ENCODE measurements around the gene MELTF. TPM values are rescaled to one million over a fixed set of nuclear protein-coding genes. Genes with fewer than 3 reads are reported as not detected.
A peak's percentile ranks its signal among the peaks of the same experiment; 100 is the strongest.

MELTF gene
- total and polyA plus RNA-seq, 9 of the 15 experiments (the other 6 are each of a cell fraction or from before 2014, with no cell fraction given) = 0.35 to 10.5 (median 4.5) TPM

GRCh38 chr3:196988241-196989029 lies 41.2 kb downstream of the MELTF start (continued):
- TF ChIP-seq, protein P1, sequence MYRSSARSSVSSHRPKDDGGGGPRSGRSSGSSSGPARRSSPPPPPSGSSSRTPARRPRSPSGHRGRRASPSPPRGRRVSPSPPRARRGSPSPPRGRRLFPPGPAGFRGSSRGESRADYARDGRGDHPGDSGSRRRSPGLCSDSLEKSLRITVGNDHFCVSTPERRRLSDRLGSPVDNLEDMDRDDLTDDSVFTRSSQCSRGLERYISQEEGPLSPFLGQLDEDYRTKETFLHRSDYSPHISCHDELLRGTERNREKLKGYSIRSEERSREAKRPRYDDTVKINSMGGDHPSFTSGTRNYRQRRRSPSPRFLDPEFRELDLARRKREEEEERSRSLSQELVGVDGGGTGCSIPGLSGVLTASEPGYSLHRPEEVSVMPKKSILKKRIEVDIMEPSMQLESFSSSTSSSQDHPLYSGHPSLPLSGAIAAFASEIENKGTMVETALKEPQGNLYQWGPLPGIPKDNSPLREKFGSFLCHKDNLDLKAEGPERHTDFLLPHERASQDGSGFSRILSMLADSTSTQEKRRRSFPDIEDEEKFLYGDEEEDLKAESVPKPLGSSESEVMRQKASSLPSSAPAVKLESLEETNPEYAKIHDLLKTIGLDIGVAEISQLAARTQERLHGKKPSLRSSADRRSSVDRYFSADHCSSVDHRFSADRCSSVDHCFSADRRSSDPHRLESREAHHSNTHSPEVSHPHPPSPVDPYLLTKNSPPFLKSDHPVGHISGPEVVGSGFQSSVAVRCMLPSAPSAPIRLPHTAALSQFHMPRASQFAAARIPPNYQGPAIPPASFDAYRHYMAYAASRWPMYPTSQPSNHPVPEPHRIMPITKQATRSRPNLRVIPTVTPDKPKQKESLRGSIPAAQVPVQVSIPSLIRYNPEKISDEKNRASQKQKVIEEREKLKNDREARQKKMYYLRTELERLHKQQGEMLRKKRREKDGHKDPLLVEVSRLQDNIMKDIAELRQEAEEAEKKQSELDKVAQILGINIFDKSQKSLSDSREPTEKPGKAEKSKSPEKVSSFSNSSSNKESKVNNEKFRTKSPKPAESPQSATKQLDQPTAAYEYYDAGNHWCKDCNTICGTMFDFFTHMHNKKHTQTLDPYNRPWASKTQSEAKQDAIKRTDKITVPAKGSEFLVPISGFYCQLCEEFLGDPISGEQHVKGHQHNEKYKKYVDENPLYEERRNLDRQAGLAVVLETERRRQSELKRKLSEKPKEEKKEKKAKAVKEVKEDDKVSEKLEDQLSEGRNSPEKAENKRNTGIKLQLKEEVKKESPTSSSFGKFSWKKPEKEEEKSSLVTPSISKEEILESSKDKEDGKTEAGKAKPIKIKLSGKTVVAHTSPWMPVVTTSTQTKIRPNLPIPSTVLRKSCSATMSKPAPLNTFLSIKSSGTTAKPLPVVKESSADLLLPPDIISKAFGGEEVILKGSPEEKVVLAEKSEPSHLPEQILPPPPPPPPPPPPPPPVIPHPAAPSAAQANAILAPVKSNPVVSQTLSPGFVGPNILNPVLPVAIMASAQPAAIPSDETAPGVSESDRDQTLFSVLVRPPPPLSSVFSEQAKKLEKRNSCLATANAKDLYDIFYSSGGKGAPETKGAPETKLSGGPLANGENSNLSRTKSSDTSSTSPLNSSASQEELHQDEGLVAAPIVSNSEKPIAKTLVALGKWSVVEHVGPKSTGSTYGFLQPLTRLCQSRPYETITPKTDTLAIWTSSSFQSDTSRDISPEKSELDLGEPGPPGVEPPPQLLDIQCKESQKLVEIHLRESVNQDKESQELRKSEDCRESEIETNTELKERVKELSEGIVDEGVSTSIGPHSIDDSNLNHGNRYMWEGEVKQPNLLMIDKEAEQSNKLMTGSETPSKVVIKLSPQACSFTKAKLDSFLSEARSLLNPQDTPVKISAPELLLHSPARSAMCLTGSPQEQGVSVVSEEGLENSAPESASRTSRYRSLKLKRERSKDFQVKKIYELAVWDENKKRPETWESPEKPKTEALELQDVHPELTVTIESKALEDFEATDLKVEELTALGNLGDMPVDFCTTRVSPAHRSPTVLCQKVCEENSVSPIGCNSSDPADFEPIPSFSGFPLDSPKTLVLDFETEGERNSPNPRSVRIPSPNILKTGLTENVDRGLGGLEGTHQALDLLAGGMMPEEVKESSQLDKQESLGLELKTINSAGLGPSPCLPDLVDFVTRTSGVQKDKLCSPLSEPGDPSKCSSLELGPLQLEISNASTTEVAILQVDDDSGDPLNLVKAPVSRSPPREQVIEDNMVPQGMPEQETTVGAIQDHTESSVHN (IDR thresholded peaks at IDR 0.05; ENCODE audit: borderline replicate concordance in 1 of 2, low read depth in 1 of 2) = no peak
- no peak for TF ChIP-seq ZNF146 (CRISPR knock-in tag; IDR thresholded peaks at IDR 0.05; ENCODE audit: unreplicated experiment)
- TF ChIP-seq NCOA2 (IDR thresholded peaks at IDR 0.05; ENCODE audit: partially characterized antibody in 2 of 2) = no peak
- no peak for TF ChIP-seq SIX5 (IDR thresholded peaks at IDR 0.05; ENCODE audit: borderline replicate concordance in 1 of 2, insufficient read depth in 1 of 2, low read depth in 1 of 2, low read length in 2 of 2)
- no peak for TF ChIP-seq GABPA (tag; conservative IDR thresholded peaks at IDR 0.05; ENCODE audit: low read depth)
- 0 out of 2 replicates have a peak, but pooled peaks have one; percentile 60 for TF ChIP-seq BCL6 (CRISPR knock-in tag; IDR thresholded peaks at IDR 0.05)
- TF ChIP-seq DDX20 (tag; IDR thresholded peaks at IDR 0.05; ENCODE audit: low read depth) = no peak
- no peak for TF ChIP-seq RAD51 (IDR thresholded peaks at IDR 0.05; ENCODE audit: borderline replicate concordance, low read depth)
- TF ChIP-seq HNRNPH1 (optimal IDR thresholded peaks at IDR 0.05; ENCODE audit: low read depth, low read length) = no peak
- TF ChIP-seq ZKSCAN8 (CRISPR knock-in tag; IDR thresholded peaks at IDR 0.05) = peak; percentile 90
- no peak for TF ChIP-seq HMGXB4 (CRISPR knock-in tag; IDR thresholded peaks at IDR 0.05)
- peak in 1 of 2 experiments; percentile 23; a peak in 2 of 4 replicates for TF ChIP-seq RAD21 (CRISPR knock-in tag; conservative IDR thresholded peaks at IDR 0.05 in 1 of 2, IDR thresholded peaks at IDR 0.05 in 1 of 2)
- peak; percentile 80 to 94 for TF ChIP-seq TEAD1 (CRISPR knock-in tag; IDR thresholded peaks at IDR 0.05)
- TF ChIP-seq ZNF282 (CRISPR knock-in tag; IDR thresholded peaks at IDR 0.05) = no peak
- TF ChIP-seq FIP1L1 (IDR thresholded peaks at IDR 0.05; ENCODE audit: low read depth, low read length, poor library complexity, severe bottlenecking) = no peak
- no peak for TF ChIP-seq SIRT6 (IDR thresholded peaks at IDR 0.05; ENCODE audit: low read depth, low read length)

Measured in K562 (cell line).